ENCODE measurements around the gene PFKM.

DNA sequence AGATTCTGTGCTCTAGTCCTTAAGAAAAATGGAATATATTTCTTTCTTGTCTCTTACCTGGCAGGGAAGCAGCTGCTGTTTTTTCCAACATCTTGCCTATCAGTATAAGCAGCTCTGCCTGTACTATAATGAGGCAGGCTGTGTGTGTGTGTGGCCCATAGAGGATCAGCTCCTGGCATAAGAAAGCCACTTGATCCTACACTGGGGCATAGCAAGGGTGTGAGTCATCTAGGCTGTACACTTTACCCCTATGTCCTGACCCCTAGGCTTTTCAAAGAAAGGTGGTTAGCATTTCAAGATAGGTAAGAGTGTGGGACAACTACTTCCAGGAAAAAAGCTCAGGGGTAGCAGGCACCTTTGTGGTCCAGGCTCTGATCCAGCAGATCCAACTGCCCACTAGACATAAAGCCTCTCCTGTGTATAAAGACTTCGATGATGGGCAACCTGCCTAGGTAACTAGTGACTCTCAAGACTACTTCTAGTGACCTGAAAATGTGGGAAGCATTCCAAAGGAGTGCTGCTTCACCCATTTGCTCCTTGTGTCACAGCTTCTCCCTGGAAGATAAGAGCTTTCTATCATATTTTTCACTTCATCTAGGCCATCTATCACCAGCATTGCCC, 8.4 kb upstream of the PFKM start:
- TF ChIP-seq TAF1 (IDR thresholded peaks at IDR 0.05; ENCODE audit: control insufficient read depth, extremely low read depth, insufficient read depth, low read length, severe bottlenecking) (no peak), POLR2AphosphoS5 (IDR thresholded peaks at IDR 0.05; ENCODE audit: control insufficient read depth, insufficient read depth, low read depth, low read length) (no peak), ZSCAN29 (IDR thresholded peaks at IDR 0.05) (no peak), RCOR1 (IDR thresholded peaks at IDR 0.05; ENCODE audit: borderline replicate concordance in 1 of 2, low read depth in 2 of 2, low read length in 2 of 2) (no peak), SRSF7 (optimal IDR thresholded peaks at IDR 0.05; ENCODE audit: low read depth, low read length) (no peak), ILF3 (IDR thresholded peaks at IDR 0.05; ENCODE audit: borderline replicate concordance) (no peak), CBX8 (IDR thresholded peaks at IDR 0.05; ENCODE audit: borderline replicate concordance, extremely low read depth, low read depth, low read length, poor library complexity, severe bottlenecking) (no peak)
- TF ChIP-seq, protein P1, sequence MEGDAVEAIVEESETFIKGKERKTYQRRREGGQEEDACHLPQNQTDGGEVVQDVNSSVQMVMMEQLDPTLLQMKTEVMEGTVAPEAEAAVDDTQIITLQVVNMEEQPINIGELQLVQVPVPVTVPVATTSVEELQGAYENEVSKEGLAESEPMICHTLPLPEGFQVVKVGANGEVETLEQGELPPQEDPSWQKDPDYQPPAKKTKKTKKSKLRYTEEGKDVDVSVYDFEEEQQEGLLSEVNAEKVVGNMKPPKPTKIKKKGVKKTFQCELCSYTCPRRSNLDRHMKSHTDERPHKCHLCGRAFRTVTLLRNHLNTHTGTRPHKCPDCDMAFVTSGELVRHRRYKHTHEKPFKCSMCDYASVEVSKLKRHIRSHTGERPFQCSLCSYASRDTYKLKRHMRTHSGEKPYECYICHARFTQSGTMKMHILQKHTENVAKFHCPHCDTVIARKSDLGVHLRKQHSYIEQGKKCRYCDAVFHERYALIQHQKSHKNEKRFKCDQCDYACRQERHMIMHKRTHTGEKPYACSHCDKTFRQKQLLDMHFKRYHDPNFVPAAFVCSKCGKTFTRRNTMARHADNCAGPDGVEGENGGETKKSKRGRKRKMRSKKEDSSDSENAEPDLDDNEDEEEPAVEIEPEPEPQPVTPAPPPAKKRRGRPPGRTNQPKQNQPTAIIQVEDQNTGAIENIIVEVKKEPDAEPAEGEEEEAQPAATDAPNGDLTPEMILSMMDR (IDR thresholded peaks at IDR 0.05 in 2 of 3, conservative IDR thresholded peaks at IDR 0.05 in 1 of 3; ENCODE audit: insufficient read depth in 2 of 3, low read depth in 1 of 3, low read length in 3 of 3), result no peak
- TF ChIP-seq, protein P2, sequence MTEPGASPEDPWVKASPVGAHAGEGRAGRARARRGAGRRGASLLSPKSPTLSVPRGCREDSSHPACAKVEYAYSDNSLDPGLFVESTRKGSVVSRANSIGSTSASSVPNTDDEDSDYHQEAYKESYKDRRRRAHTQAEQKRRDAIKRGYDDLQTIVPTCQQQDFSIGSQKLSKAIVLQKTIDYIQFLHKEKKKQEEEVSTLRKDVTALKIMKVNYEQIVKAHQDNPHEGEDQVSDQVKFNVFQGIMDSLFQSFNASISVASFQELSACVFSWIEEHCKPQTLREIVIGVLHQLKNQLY (CRISPR knock-in tag; conservative IDR thresholded peaks at IDR 0.05), result no peak
- TF ChIP-seq, protein P3, sequence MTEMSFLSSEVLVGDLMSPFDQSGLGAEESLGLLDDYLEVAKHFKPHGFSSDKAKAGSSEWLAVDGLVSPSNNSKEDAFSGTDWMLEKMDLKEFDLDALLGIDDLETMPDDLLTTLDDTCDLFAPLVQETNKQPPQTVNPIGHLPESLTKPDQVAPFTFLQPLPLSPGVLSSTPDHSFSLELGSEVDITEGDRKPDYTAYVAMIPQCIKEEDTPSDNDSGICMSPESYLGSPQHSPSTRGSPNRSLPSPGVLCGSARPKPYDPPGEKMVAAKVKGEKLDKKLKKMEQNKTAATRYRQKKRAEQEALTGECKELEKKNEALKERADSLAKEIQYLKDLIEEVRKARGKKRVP (CRISPR knock-in tag; IDR thresholded peaks at IDR 0.05), result no peak
- TF ChIP-seq, protein P4, sequence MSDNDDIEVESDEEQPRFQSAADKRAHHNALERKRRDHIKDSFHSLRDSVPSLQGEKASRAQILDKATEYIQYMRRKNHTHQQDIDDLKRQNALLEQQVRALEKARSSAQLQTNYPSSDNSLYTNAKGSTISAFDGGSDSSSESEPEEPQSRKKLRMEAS (CRISPR knock-in tag; IDR thresholded peaks at IDR 0.05), result no peak
- TF ChIP-seq, protein P5, sequence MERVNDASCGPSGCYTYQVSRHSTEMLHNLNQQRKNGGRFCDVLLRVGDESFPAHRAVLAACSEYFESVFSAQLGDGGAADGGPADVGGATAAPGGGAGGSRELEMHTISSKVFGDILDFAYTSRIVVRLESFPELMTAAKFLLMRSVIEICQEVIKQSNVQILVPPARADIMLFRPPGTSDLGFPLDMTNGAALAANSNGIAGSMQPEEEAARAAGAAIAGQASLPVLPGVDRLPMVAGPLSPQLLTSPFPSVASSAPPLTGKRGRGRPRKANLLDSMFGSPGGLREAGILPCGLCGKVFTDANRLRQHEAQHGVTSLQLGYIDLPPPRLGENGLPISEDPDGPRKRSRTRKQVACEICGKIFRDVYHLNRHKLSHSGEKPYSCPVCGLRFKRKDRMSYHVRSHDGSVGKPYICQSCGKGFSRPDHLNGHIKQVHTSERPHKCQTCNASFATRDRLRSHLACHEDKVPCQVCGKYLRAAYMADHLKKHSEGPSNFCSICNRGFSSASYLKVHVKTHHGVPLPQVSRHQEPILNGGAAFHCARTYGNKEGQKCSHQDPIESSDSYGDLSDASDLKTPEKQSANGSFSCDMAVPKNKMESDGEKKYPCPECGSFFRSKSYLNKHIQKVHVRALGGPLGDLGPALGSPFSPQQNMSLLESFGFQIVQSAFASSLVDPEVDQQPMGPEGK (CRISPR knock-in tag; IDR thresholded peaks at IDR 0.05; ENCODE audit: borderline replicate concordance), result no peak
- TF ChIP-seq, protein P6, sequence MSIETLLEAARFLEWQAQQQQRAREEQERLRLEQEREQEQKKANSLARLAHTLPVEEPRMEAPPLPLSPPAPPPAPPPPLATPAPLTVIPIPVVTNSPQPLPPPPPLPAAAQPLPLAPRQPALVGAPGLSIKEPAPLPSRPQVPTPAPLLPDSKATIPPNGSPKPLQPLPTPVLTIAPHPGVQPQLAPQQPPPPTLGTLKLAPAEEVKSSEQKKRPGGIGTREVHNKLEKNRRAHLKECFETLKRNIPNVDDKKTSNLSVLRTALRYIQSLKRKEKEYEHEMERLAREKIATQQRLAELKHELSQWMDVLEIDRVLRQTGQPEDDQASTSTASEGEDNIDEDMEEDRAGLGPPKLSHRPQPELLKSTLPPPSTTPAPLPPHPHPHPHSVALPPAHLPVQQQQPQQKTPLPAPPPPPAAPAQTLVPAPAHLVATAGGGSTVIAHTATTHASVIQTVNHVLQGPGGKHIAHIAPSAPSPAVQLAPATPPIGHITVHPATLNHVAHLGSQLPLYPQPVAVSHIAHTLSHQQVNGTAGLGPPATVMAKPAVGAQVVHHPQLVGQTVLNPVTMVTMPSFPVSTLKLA (conservative IDR thresholded peaks at IDR 0.05), result no peak
